Suprapubic skin (tissue), 4 donors: ENCODE measurements around the gene COL5A1. TPM values are rescaled to one million over a fixed set of nuclear protein-coding genes. Genes with fewer than 3 reads are reported as not detected.

ENCODE experiments used
- DNase-seq, 2 donors: peaks; one replicate each; pipeline ENCODE4 v3.0.0-alpha.2; 2019; ENCODE audit warnings: low spot score in 2 of 2
- H3K27ac ChIP-seq: fragments of 200-600 bp; sonication (generic); one replicate; pipeline ENCODE4 v1.5.1; 2019
- H3K27me3 ChIP-seq: fragments of 200-600 bp; sonication (generic); one replicate; pipeline ENCODE4 v1.5.1; 2019
- H3K36me3 ChIP-seq: fragments of 200-600 bp; sonication (generic); one replicate; pipeline ENCODE4 v1.5.1; 2019
- H3K4me1 ChIP-seq: fragments of 200-600 bp; sonication (generic); one replicate; pipeline ENCODE4 v1.5.1; 2019
- H3K4me3 ChIP-seq: fragments of 200-600 bp; sonication (generic); one replicate; pipeline ENCODE4 v1.5.1; 2019; ENCODE audit warnings: mild to moderate bottlenecking
- H3K9me3 ChIP-seq: fragments of 200-600 bp; sonication (generic); one replicate; pipeline ENCODE4 v1.5.1; 2019
- EP300 ChIP-seq: sonication (generic); formaldehyde crosslinking; IDR thresholded peaks from one replicate; pipeline ENCODE4 v1.6.1; 2017; ENCODE audit warnings: antibody characterized with exemption
- POLR2A ChIP-seq, 2 donors: fragments of 450-650 bp; IDR thresholded peaks; one replicate each; pipeline ENCODE4 v1.6.1; 2017; ENCODE audit warnings: antibody characterized with exemption in 2 of 2, mild to moderate bottlenecking in 2 of 2, moderate library complexity in 2 of 2
- POLR2AphosphoS5 ChIP-seq, 3 donors: sonication (generic); formaldehyde crosslinking; IDR thresholded peaks; one replicate each; pipeline ENCODE4 v1.6.1; 2017; ENCODE audit warnings: antibody characterized with exemption in 3 of 3
- WGBS: methylation state at CpG from one replicate; pipeline ENCODE4 v1.1.5; 2018; 5-methylcytosine and 5-hydroxymethylcytosine counted together
- total RNA-seq, 4 donors: library from RNA; depleted of rRNA; stranded (reverse); fragments of >200 nt; gene quantifications; one replicate each; pipeline ENCODE4 v1.1.0, GENCODE V29; 2016
- TF ChIP-seq, protein P1 (sequence below), 2 donors: fragments of 200-600 bp in 1 of 2; fragments of 450-650 bp in 1 of 2; sonication (generic) in 1 of 2; IDR thresholded peaks; one replicate each; pipeline ENCODE4 v1.5.1; 2016 to 2019; ENCODE audit warnings: antibody characterized with exemption in 2 of 2, mild to moderate bottlenecking in 1 of 2, moderate library complexity in 1 of 2

Gene COL5A1
- total RNA-seq, 4 donors from 2014 or later, result 8.6 to 16.5 (median 15.4) TPM

GRCh38 chr9:134794663-134795370 lies 153.2 kb downstream of the COL5A1 start:
- no peak for DNase-seq
- H3K9me3 ChIP-seq, result no peaks in the 10 kb centered on the region
- no peaks in the 10 kb centered on the region for H3K27me3 ChIP-seq
- no peak for TF ChIP-seq POLR2AphosphoS5 (IDR thresholded peaks at IDR 0.05)
- no peak for TF ChIP-seq EP300
- TF ChIP-seq POLR2A (IDR thresholded peaks at IDR 0.05), result no peak
- TF ChIP-seq, protein P1, sequence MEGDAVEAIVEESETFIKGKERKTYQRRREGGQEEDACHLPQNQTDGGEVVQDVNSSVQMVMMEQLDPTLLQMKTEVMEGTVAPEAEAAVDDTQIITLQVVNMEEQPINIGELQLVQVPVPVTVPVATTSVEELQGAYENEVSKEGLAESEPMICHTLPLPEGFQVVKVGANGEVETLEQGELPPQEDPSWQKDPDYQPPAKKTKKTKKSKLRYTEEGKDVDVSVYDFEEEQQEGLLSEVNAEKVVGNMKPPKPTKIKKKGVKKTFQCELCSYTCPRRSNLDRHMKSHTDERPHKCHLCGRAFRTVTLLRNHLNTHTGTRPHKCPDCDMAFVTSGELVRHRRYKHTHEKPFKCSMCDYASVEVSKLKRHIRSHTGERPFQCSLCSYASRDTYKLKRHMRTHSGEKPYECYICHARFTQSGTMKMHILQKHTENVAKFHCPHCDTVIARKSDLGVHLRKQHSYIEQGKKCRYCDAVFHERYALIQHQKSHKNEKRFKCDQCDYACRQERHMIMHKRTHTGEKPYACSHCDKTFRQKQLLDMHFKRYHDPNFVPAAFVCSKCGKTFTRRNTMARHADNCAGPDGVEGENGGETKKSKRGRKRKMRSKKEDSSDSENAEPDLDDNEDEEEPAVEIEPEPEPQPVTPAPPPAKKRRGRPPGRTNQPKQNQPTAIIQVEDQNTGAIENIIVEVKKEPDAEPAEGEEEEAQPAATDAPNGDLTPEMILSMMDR (IDR thresholded peaks at IDR 0.05), result no peak
- no peaks in the 10 kb centered on the region for H3K4me1 ChIP-seq
- H3K27ac ChIP-seq, result no peak overlapping the region
- H3K4me3 ChIP-seq, result no peak overlapping the region
- H3K36me3 ChIP-seq, result peaks cover 17% of the 10 kb centered on the region
- WGBS, result 87% methylated on average over 20 of the region's 20 CpGs

DNA sequence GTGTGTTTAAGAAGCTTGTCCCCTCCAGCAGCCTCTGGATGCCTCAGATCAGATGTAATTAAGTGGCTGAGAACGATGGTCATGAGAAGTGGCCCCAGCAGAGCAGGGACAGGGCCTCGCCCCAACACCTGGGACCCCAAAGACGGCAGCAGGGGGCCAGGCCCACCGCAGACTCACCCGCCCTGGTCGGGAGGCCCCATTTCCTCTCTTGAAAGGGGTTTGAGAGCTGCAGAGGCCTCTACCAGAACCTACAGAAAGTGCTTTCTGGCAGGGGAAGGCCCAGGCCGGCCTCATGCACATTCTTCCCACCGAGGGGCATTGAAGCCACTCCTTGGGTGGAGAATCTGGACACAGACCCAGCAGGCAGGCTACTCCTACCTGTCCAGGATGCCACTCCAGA lies 153.8 kb downstream of the COL5A1 start:
- TF ChIP-seq EP300, result no peak
- TF ChIP-seq, protein P1 (IDR thresholded peaks at IDR 0.05), result no peak
- TF ChIP-seq POLR2A (IDR thresholded peaks at IDR 0.05), result no peak
- TF ChIP-seq POLR2AphosphoS5 (IDR thresholded peaks at IDR 0.05), result no peak
- no peak for DNase-seq
- H3K36me3 ChIP-seq, result peaks cover 13% of the 10 kb centered on the region
- H3K9me3 ChIP-seq, result no peaks in the 10 kb centered on the region
- H3K27me3 ChIP-seq, result no peaks in the 10 kb centered on the region
- H3K4me1 ChIP-seq, result no peaks in the 10 kb centered on the region
- H3K27ac ChIP-seq, result no peak overlapping the region
- WGBS, result 85% methylated on average over 6 of the region's 8 CpGs
- no peak overlapping the region for H3K4me3 ChIP-seq

- H3K27me3 ChIP-seq, result no peaks in the 10 kb centered on the region
- DNase-seq, result no peak
- H3K36me3 ChIP-seq, result peaks cover 20% of the 10 kb centered on the region
- H3K27ac ChIP-seq, result no peak overlapping the region
- H3K4me1 ChIP-seq, result no peaks in the 10 kb centered on the region
- no peak overlapping the region for H3K4me3 ChIP-seq
- TF ChIP-seq POLR2AphosphoS5 (IDR thresholded peaks at IDR 0.05) (no peak), POLR2A (IDR thresholded peaks at IDR 0.05) (no peak), EP300 (no peak)
- TF ChIP-seq, protein P1 (IDR thresholded peaks at IDR 0.05), result no peak
- WGBS, result 95% methylated on average over 7 of the region's 10 CpGs
- H3K9me3 ChIP-seq, result no peaks in the 10 kb centered on the region
Measured at GRCh38 chr9:134796882-134797281, 155.3 kb downstream of the COL5A1 start.

- Histone ChIP-seq H3K27me3 (no peaks in the 10 kb centered on the region), H3K9me3 (no peaks in the 10 kb centered on the region), H3K27ac (no peak overlapping the region), H3K36me3 (peaks cover 23% of the 10 kb centered on the region), H3K4me3 (no peak overlapping the region), H3K4me1 (no peaks in the 10 kb centered on the region)
- no peak for DNase-seq
- TF ChIP-seq POLR2A (IDR thresholded peaks at IDR 0.05) (no peak), POLR2AphosphoS5 (IDR thresholded peaks at IDR 0.05) (no peak), EP300 (no peak)
- TF ChIP-seq, protein P1 (IDR thresholded peaks at IDR 0.05), result no peak
- 78% methylated on average over 25 of the region's 25 CpGs for WGBS
Measured at GRCh38 chr9:134800791-134801339, 159.3 kb downstream of the COL5A1 start.

- no peak for DNase-seq
- Histone ChIP-seq H3K27me3 (no peaks in the 10 kb centered on the region), H3K36me3 (peaks cover 21% of the 10 kb centered on the region), H3K9me3 (no peaks in the 10 kb centered on the region), H3K4me1 (no peaks in the 10 kb centered on the region), H3K27ac (no peak overlapping the region), H3K4me3 (no peak overlapping the region)
- WGBS, result 85% methylated on average over 12 of the region's 17 CpGs
- TF ChIP-seq, protein P1 (IDR thresholded peaks at IDR 0.05), result no peak
- no peak for TF ChIP-seq EP300
- TF ChIP-seq POLR2A (IDR thresholded peaks at IDR 0.05), result no peak
- no peak for TF ChIP-seq POLR2AphosphoS5 (IDR thresholded peaks at IDR 0.05)
Measured at GRCh38 chr9:134802216-134802795, 160.7 kb downstream of the COL5A1 start.
